CD4-positive, alpha-beta T cell treated with Interleukin-12 subunit alpha and Interleukin-12 subunit beta, for 1 hour (primary cell): ENCODE measurements around the gene ACTN4.

ENCODE experiments used
- DNase-seq: peaks from one replicate; pipeline ENCODE4 v3.0.0-alpha.2; 2020

Gene ACTN4

GRCh38 chr19:38679839-38680238 lies 32.4 kb downstream of the ACTN4 start:
- no peak for DNase-seq

- DNase-seq: no peak
Observed at GRCh38 chr19:38682195-38682867, 34.9 kb downstream of the ACTN4 start.

GRCh38 chr19:38682872-38683392 lies 35.5 kb downstream of the ACTN4 start:
- no peak for DNase-seq

GRCh38 chr19:38683393-38684077 lies 36.1 kb downstream of the ACTN4 start:
- peak; percentile 63 for DNase-seq

GRCh38 chr19:38684078-38684861 lies 36.8 kb downstream of the ACTN4 start:
- peak; percentile 51 for DNase-seq

- no peak for DNase-seq
Observed at GRCh38 chr19:38684862-38685665, 37.6 kb downstream of the ACTN4 start.

- no peak for DNase-seq
Observed at GRCh38 chr19:38685666-38686529, 38.4 kb downstream of the ACTN4 start.

- DNase-seq: peak; percentile 62
Observed at GRCh38 chr19:38686530-38686888, 39.1 kb downstream of the ACTN4 start.

GRCh38 chr19:38687837-38688378 lies 40.5 kb downstream of the ACTN4 start:
- no peak for DNase-seq

- DNase-seq: no peak
Observed at GRCh38 chr19:38690146-38690545, 42.7 kb downstream of the ACTN4 start.

GRCh38 chr19:38690832-38691231 lies 43.4 kb downstream of the ACTN4 start:
- no peak for DNase-seq

GRCh38 chr19:38691938-38692457 lies 44.5 kb downstream of the ACTN4 start:
- DNase-seq: no peak

- no peak for DNase-seq
Observed at GRCh38 chr19:38692458-38693379, 45.3 kb downstream of the ACTN4 start.

GRCh38 chr19:38693380-38694223 lies 46.2 kb downstream of the ACTN4 start:
- peak; percentile 68 for DNase-seq

- no peak for DNase-seq
Observed at GRCh38 chr19:38695317-38695683, 47.9 kb downstream of the ACTN4 start.

- DNase-seq: no peak
Observed at GRCh38 chr19:38695832-38696728, 48.6 kb downstream of the ACTN4 start.

- DNase-seq: no peak
Observed at GRCh38 chr19:38696729-38697055, 49.2 kb downstream of the ACTN4 start.

- DNase-seq: no peak
Observed at GRCh38 chr19:38697197-38697596, 49.7 kb downstream of the ACTN4 start.
